OCI-LY1 (cell line): ENCODE results near the gene KMT5C.

Experiments used
- CTCF ChIP-seq: fragments of 200-600 bp; sonication (generic), shearing (Covaris generic); IDR thresholded peaks from 2 replicates; pipeline ENCODE4 v1.5.1; 2017; ENCODE audit warnings: mild to moderate bottlenecking, antibody characterized with exemption, low read length, moderate library complexity, mixed read lengths
- EZH2 ChIP-seq: fragments of 200-600 bp; sonication (generic), shearing (Covaris generic); IDR thresholded peaks from 2 replicates; pipeline ENCODE4 v1.8.0; 2017; ENCODE audit warnings: borderline replicate concordance, mixed run types, mild to moderate bottlenecking, antibody characterized with exemption, low read length, moderate library complexity, mixed read lengths

DNA sequence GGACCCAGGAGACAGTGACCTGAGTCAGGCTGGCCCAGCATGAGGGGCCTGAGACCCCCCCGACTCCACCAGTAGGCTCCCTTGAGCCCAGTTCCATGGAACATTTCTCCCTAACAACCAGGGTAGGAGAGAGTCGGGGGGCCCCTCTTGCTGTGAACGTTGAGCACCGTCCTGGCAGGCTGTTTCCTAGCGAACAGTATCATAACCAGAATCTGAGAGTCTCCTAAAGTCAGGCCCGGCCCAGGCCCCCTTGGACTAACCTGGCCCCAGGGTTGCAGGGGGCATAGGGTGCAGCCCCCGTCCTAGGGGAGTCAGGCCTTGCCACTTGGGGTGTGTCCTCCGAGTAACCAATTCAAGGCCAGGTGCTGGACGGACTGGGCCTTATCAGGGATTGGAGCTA is 28.3 kb upstream of the KMT5C start:
- TF ChIP-seq CTCF (no peak), EZH2 (no peak)
